ENCODE measurements around the gene WDR82.

DNA sequence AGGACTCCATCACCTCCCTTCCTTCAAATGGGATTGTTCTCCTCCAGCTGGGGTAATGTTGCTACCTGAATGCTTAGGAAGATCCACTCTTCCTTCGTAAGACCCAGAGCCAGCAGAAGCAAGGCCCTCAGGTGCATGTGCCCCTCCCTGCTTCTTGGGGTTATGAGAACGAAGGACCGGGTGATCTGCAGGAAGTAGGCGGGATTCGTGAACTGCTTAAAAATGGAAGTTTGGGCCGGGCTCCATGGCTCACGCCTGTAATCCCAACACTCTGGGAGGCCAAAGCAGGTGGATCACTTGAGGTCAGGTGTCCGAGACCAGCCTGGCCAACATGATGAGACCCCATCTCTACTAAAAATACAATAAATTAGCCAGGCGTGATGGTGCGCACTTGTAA is 61.0 kb downstream of the WDR82 start:
- TF ChIP-seq, protein P1, sequence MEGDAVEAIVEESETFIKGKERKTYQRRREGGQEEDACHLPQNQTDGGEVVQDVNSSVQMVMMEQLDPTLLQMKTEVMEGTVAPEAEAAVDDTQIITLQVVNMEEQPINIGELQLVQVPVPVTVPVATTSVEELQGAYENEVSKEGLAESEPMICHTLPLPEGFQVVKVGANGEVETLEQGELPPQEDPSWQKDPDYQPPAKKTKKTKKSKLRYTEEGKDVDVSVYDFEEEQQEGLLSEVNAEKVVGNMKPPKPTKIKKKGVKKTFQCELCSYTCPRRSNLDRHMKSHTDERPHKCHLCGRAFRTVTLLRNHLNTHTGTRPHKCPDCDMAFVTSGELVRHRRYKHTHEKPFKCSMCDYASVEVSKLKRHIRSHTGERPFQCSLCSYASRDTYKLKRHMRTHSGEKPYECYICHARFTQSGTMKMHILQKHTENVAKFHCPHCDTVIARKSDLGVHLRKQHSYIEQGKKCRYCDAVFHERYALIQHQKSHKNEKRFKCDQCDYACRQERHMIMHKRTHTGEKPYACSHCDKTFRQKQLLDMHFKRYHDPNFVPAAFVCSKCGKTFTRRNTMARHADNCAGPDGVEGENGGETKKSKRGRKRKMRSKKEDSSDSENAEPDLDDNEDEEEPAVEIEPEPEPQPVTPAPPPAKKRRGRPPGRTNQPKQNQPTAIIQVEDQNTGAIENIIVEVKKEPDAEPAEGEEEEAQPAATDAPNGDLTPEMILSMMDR (IDR thresholded peaks at IDR 0.05): no peak
- no peak for TF ChIP-seq POLR2AphosphoS5 (IDR thresholded peaks at IDR 0.05)
- peak; percentile 7 for TF ChIP-seq POLR2A (IDR thresholded peaks at IDR 0.05)
